Prostate gland (tissue), 2 donors: ENCODE measurements around the gene COL5A1.

Source experiments
- POLR2A ChIP-seq: fragments of 450-650 bp; IDR thresholded peaks from one replicate; pipeline ENCODE4 v1.6.1; 2016; ENCODE audit warnings: antibody characterized with exemption, mild to moderate bottlenecking
- TF ChIP-seq, protein P1 (sequence below), 4 experiments: fragments of 200-600 bp in 2 of 4; fragments of 450-650 bp in 2 of 4; sonication (generic) in 2 of 4; IDR thresholded peaks; 1 replicate in 3 of 4; 2 replicates in 1 of 4; pipeline ENCODE4 v1.5.1; 2016 to 2019; ENCODE audit warnings: antibody characterized with exemption in 4 of 4, mild to moderate bottlenecking in 2 of 4, moderate library complexity in 2 of 4

DNA sequence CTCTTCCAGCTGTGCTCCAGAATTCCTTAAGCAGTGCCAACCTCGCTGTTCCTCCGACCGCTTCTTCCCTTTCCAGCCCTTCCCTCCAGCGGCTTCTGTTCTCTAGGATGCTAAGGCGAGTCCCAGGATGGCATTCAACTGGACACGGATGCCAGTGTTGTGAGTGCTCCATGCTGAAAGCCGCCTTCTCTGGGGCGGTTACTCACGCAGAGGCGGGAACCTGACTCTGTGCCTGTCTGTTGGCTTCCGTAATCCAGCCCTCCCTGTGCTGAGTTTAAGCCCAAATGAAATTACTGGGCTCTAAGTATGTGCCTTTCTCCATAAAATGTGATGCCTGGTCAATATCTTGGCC, 20.2 kb downstream of the COL5A1 start:
- TF ChIP-seq, protein P1, sequence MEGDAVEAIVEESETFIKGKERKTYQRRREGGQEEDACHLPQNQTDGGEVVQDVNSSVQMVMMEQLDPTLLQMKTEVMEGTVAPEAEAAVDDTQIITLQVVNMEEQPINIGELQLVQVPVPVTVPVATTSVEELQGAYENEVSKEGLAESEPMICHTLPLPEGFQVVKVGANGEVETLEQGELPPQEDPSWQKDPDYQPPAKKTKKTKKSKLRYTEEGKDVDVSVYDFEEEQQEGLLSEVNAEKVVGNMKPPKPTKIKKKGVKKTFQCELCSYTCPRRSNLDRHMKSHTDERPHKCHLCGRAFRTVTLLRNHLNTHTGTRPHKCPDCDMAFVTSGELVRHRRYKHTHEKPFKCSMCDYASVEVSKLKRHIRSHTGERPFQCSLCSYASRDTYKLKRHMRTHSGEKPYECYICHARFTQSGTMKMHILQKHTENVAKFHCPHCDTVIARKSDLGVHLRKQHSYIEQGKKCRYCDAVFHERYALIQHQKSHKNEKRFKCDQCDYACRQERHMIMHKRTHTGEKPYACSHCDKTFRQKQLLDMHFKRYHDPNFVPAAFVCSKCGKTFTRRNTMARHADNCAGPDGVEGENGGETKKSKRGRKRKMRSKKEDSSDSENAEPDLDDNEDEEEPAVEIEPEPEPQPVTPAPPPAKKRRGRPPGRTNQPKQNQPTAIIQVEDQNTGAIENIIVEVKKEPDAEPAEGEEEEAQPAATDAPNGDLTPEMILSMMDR (IDR thresholded peaks at IDR 0.05), result no peak
- no peak for TF ChIP-seq POLR2A
